RWPE2 (cell line): ENCODE measurements around the gene CKAP5.

ENCODE experiments used
- ATAC-seq: fragments of 200-7000 bp; cut with Tn5 transposase; 3 replicates; pipeline ENCODE4 v1.9.1; 2021; ENCODE audit warnings: low read depth
- DNase-seq: peaks from one replicate; pipeline ENCODE4 v3.0.0-alpha.2; 2020; ENCODE audit warnings: low spot score
- H3K27ac ChIP-seq: fragments of 450-650 bp; 2 replicates; pipeline ENCODE4 v1.5.1; 2017; ENCODE audit warnings: mild to moderate bottlenecking; ENCODE audit not compliant: poor library complexity, severe bottlenecking
- H3K27me3 ChIP-seq: fragments of 250-450 bp; sonication (Bioruptor Pico); 2 replicates; pipeline ENCODE4 v1.5.1; 2021; ENCODE audit warnings: mild to moderate bottlenecking, moderate library complexity; ENCODE audit not compliant: insufficient read depth, poor library complexity, severe bottlenecking
- H3K36me3 ChIP-seq: fragments of 250-450 bp; sonication (Bioruptor Pico); 2 replicates; pipeline ENCODE4 v1.5.1; 2020; ENCODE audit warnings: low read depth, mild to moderate bottlenecking, moderate library complexity
- H3K4me1 ChIP-seq: fragments of 250-450 bp; sonication (Bioruptor Pico); 2 replicates; pipeline ENCODE4 v1.5.1; 2021; ENCODE audit warnings: mild to moderate bottlenecking, moderate library complexity; ENCODE audit not compliant: insufficient read depth, poor library complexity, severe bottlenecking
- H3K4me3 ChIP-seq: fragments of 250-450 bp; sonication (Bioruptor Pico); 2 replicates; pipeline ENCODE4 v1.5.1; 2021; ENCODE audit warnings: mild to moderate bottlenecking, moderate library complexity; ENCODE audit not compliant: severe bottlenecking
- H3K9me3 ChIP-seq: fragments of 250-450 bp; sonication (Bioruptor Pico); 2 replicates; pipeline ENCODE4 v1.5.1; 2021; ENCODE audit warnings: mild to moderate bottlenecking, moderate library complexity; ENCODE audit not compliant: severe bottlenecking
- CTCF ChIP-seq: fragments of 450-650 bp; IDR thresholded peaks from one replicate; pipeline ENCODE4 v1.5.1; 2017; ENCODE audit warnings: mild to moderate bottlenecking, moderate library complexity; ENCODE audit not compliant: poor library complexity, severe bottlenecking

CKAP5 gene

GRCh38 chr11:46886211-46886610 is 40.1 kb upstream of the CKAP5 start:
- H3K36me3 ChIP-seq: peaks cover 15% of the 10 kb centered on the region
- no peak for DNase-seq
- no peak for TF ChIP-seq CTCF

GRCh38 chr11:46879056-46879585 is 33.0 kb upstream of the CKAP5 start:
- Histone ChIP-seq H3K4me3 (no peak overlapping the region), H3K9me3 (no peaks in the 10 kb centered on the region), H3K4me1 (no peaks in the 10 kb centered on the region), H3K36me3 (peaks cover 14% of the 10 kb centered on the region), H3K27me3 (no peaks in the 10 kb centered on the region), H3K27ac (no peak overlapping the region)
- TF ChIP-seq CTCF: no peak
- ATAC-seq (no peak), DNase-seq (no peak)

More at GRCh38 chr11:46886211-46886610, 40.1 kb upstream of the CKAP5 start:
- Histone ChIP-seq H3K27ac (no peak overlapping the region), H3K9me3 (no peaks in the 10 kb centered on the region), H3K27me3 (no peaks in the 10 kb centered on the region), H3K4me3 (no peak overlapping the region), H3K4me1 (no peaks in the 10 kb centered on the region)
- no peak for ATAC-seq

GRCh38 chr11:46877580-46877979 is 31.5 kb upstream of the CKAP5 start:
- TF ChIP-seq CTCF: no peak

GRCh38 chr11:46876471-46876870 is 30.4 kb upstream of the CKAP5 start:
- no peak overlapping the region for H3K27ac ChIP-seq
- no peak overlapping the region for H3K4me3 ChIP-seq
- no peak for ATAC-seq
- TF ChIP-seq CTCF: no peak
- H3K27me3 ChIP-seq: no peaks in the 10 kb centered on the region
- no peaks in the 10 kb centered on the region for H3K4me1 ChIP-seq
- DNase-seq: no peak
- H3K36me3 ChIP-seq: peaks cover 9% of the 10 kb centered on the region
- no peaks in the 10 kb centered on the region for H3K9me3 ChIP-seq

More at GRCh38 chr11:46877580-46877979, 31.5 kb upstream of the CKAP5 start:
- Histone ChIP-seq H3K27ac (no peak overlapping the region), H3K4me1 (no peaks in the 10 kb centered on the region), H3K4me3 (no peak overlapping the region), H3K9me3 (no peaks in the 10 kb centered on the region), H3K27me3 (no peaks in the 10 kb centered on the region), H3K36me3 (peaks cover 9% of the 10 kb centered on the region)
- DNase-seq (no peak), ATAC-seq (no peak)

- Histone ChIP-seq H3K27me3 (no peaks in the 10 kb centered on the region), H3K27ac (no peak overlapping the region), H3K9me3 (no peaks in the 10 kb centered on the region), H3K36me3 (peaks cover 9% of the 10 kb centered on the region), H3K4me3 (no peak overlapping the region), H3K4me1 (no peaks in the 10 kb centered on the region)
- no peak for TF ChIP-seq CTCF
- ATAC-seq (no peak), DNase-seq (no peak)
Measured at GRCh38 chr11:46874586-46874985, 28.5 kb upstream of the CKAP5 start.
